Measurements from ENCODE around the gene GRP.
A peak's percentile ranks its signal among the peaks of the same experiment; 100 is the strongest.

DNA sequence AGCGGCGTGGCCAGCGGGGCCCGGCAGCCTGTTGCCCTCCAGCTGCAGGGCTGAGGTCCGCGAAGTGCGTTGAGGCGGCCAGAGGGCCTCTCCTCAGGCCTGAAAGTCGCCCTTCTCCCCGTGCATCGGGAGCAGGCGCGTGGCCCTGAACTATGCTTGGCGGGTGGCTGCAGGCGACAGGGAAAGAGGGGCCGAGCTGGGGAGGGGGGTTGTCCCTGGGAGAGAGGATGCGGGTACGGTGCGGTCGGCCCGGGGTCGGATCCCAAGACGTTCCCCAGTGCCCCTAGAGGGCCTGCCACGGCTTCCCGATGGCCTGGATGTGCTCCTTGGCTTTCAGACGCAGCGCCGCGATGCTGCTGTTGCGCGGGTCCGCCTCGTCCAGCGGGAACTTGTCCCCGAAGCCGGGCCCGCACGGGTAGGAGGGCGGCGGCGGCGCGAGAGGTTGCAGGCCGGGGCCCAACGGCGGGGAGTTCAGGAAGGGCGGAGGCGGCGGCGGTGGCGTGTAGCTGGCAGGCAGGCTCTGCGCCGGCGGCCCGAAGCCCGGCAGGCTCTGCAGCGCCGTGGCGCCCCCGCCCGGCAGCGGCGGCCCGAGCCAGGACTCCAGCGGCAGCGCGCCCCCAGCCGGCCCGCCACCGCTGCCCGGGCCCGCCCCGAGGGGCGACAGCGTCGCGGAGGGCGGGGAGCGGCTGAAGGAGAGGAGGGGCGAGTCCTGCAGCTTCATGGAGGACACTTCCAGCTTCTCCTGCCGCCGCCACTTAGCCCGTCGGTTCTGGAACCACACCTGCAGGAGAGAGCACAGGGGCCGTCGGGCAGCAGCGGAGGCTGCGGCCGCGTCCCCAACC lies 49.0 kb downstream of the GRP start:
- TF ChIP-seq POLR2AphosphoS5 (IDR thresholded peaks at IDR 0.05; ENCODE audit: insufficient read depth, low read depth, low read length) (no peak), POLR2A (IDR thresholded peaks at IDR 0.05; ENCODE audit: low read depth, low read length) (no peak), EZH2 (IDR thresholded peaks at IDR 0.05; ENCODE audit: borderline replicate concordance, low read depth, low read length, severe bottlenecking) (peak; percentile 99), FOS (IDR thresholded peaks at IDR 0.05; ENCODE audit: borderline replicate concordance, insufficient read depth, low read length) (no peak), GATA2 (IDR thresholded peaks at IDR 0.05; ENCODE audit: insufficient read depth, insufficient read length, low read depth, low read length) (no peak), MYC (IDR thresholded peaks at IDR 0.05; ENCODE audit: low read depth, low read length) (no peak)
- TF ChIP-seq, protein P1, sequence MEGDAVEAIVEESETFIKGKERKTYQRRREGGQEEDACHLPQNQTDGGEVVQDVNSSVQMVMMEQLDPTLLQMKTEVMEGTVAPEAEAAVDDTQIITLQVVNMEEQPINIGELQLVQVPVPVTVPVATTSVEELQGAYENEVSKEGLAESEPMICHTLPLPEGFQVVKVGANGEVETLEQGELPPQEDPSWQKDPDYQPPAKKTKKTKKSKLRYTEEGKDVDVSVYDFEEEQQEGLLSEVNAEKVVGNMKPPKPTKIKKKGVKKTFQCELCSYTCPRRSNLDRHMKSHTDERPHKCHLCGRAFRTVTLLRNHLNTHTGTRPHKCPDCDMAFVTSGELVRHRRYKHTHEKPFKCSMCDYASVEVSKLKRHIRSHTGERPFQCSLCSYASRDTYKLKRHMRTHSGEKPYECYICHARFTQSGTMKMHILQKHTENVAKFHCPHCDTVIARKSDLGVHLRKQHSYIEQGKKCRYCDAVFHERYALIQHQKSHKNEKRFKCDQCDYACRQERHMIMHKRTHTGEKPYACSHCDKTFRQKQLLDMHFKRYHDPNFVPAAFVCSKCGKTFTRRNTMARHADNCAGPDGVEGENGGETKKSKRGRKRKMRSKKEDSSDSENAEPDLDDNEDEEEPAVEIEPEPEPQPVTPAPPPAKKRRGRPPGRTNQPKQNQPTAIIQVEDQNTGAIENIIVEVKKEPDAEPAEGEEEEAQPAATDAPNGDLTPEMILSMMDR (IDR thresholded peaks at IDR 0.05; ENCODE audit: extremely low read depth in 1 of 2, insufficient read depth in 1 of 2, low read depth in 1 of 2, low read length in 2 of 2): peak in 1 of 2 donors; percentile 14
- TF ChIP-seq, protein P2, sequence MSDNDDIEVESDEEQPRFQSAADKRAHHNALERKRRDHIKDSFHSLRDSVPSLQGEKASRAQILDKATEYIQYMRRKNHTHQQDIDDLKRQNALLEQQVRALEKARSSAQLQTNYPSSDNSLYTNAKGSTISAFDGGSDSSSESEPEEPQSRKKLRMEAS (IDR thresholded peaks at IDR 0.05; ENCODE audit: insufficient read depth, insufficient read length): no peak
